Testis (tissue), 3 donors: ENCODE measurements around the gene KAT6B. TPM values are rescaled to one million over a fixed set of nuclear protein-coding genes. Genes with fewer than 3 reads are reported as not detected.

Experiments used
- DNase-seq: peaks from one replicate; pipeline ENCODE4 v3.0.0-alpha.2; 2019
- H3K27ac ChIP-seq, 2 donors: fragments of 200-600 bp; sonication (generic); one replicate each; pipeline ENCODE4 v1.5.1; 2019
- H3K27me3 ChIP-seq: fragments of 200-600 bp; sonication (generic); one replicate; pipeline ENCODE4 v1.5.1; 2019
- H3K36me3 ChIP-seq: fragments of 200-600 bp; sonication (generic); one replicate; pipeline ENCODE4 v1.5.1; 2017; ENCODE audit warnings: low read depth; ENCODE audit errors: missing control alignments
- H3K4me1 ChIP-seq: fragments of 200-600 bp; sonication (generic); one replicate; pipeline ENCODE4 v1.5.1; 2019
- H3K4me3 ChIP-seq, 2 donors: fragments of 200-600 bp; sonication (generic); one replicate each; pipeline ENCODE4 v1.5.1; 2017 to 2019
- H3K9me3 ChIP-seq: fragments of 200-600 bp; sonication (generic); one replicate; pipeline ENCODE4 v1.5.1; 2017
- POLR2A ChIP-seq: fragments of 450-650 bp; IDR thresholded peaks from one replicate; pipeline ENCODE4 v1.6.1; 2017; ENCODE audit warnings: antibody characterized with exemption, mild to moderate bottlenecking, moderate library complexity
- WGBS, 2 donors: methylation state at CpG; one replicate each; pipeline ENCODE4 v1.1.5; 2018; 5-methylcytosine and 5-hydroxymethylcytosine counted together
- intact Hi-C: fragments of 100-400 bp; cut with DNase I; formaldehyde crosslinking; loops from one replicate; pipeline ENCODE4 v1.15.1; 2023; ENCODE audit warnings: low total_unique reads
- polyA plus RNA-seq: library from polyadenylated mRNA; stranded (reverse); fragments of 350-450 nt; fragmentation: Illumina TruSeq; extraction: RNeasy Lipid Tissue Mini Kit (QIAGEN cat#74804); gene quantifications from one replicate; pipeline ENCODE4 v1.2.3, GENCODE V29; 2014; ENCODE audit warnings: low read depth, low replicate concordance; ENCODE audit not compliant: insufficient read depth
- total RNA-seq, 2 donors: library from RNA; depleted of rRNA; stranded (reverse); fragments of >200 nt; gene quantifications; one replicate each; pipeline ENCODE4 v1.2.3, GENCODE V29; 2016
- TF ChIP-seq, protein P1 (sequence below), 3 experiments: fragments of 450-650 bp in 2 of 3; fragments of 200-600 bp in 1 of 3; sonication (generic) in 1 of 3; IDR thresholded peaks; one replicate each; pipeline ENCODE4 v1.5.1; 2016 to 2019; ENCODE audit warnings: antibody characterized with exemption in 3 of 3, mild to moderate bottlenecking in 2 of 3, moderate library complexity in 1 of 3

Gene KAT6B
- total and polyA plus RNA-seq, 3 donors from 2014 or later = 23.9 to 109 (median 106) TPM

DNA sequence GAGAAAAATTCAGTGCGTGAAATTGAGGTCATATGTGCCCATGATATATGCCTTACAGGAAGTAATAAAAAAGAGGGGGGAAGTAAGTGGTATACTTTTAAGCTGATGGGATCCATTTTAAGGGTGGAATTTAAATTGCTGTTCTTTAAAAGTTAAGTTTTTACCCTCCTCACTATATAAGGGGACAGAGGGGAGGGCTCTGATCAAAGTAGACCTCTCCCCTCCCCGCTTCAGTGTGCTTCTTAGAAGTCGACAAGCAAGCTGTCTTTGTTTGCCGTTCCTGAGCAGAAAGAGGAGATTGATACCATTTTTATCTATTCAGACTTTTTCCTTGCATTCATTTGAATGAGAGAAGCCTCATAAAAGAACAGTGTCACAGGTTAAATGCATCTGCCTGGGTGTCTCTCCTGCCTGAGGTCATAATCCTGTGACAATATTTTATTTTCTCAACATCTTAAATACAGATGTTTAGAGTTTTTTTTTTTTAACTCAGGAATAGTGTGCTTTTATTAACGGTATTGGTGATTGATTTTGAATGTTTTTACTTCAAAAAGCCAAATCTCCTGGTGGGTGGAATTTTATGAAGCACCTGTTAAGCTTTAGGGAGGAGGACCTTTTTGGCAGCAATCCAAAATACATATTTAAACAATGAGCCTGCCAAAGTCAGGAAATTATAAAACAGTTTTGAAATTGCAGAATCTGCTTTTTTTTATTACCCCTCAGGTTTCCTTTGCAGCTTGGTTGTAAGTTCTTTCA, 141.7 kb downstream of the KAT6B start:
- 48 to 59% methylated on average over 5 of the region's 5 CpGs for WGBS, 2 donors
- DNase-seq = no peak
- TF ChIP-seq, protein P1, sequence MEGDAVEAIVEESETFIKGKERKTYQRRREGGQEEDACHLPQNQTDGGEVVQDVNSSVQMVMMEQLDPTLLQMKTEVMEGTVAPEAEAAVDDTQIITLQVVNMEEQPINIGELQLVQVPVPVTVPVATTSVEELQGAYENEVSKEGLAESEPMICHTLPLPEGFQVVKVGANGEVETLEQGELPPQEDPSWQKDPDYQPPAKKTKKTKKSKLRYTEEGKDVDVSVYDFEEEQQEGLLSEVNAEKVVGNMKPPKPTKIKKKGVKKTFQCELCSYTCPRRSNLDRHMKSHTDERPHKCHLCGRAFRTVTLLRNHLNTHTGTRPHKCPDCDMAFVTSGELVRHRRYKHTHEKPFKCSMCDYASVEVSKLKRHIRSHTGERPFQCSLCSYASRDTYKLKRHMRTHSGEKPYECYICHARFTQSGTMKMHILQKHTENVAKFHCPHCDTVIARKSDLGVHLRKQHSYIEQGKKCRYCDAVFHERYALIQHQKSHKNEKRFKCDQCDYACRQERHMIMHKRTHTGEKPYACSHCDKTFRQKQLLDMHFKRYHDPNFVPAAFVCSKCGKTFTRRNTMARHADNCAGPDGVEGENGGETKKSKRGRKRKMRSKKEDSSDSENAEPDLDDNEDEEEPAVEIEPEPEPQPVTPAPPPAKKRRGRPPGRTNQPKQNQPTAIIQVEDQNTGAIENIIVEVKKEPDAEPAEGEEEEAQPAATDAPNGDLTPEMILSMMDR (IDR thresholded peaks at IDR 0.05) = no peak
- TF ChIP-seq POLR2A = no peak
- Histone ChIP-seq H3K27me3 (no peaks in the 10 kb centered on the region), H3K36me3 (no peaks in the 10 kb centered on the region), H3K4me1 (peaks cover 11% of the 10 kb centered on the region), H3K27ac (no peak overlapping the region), H3K9me3 (no peaks in the 10 kb centered on the region), H3K4me3 (no peak overlapping the region)
- intact Hi-C loops = no loop called here

DNA sequence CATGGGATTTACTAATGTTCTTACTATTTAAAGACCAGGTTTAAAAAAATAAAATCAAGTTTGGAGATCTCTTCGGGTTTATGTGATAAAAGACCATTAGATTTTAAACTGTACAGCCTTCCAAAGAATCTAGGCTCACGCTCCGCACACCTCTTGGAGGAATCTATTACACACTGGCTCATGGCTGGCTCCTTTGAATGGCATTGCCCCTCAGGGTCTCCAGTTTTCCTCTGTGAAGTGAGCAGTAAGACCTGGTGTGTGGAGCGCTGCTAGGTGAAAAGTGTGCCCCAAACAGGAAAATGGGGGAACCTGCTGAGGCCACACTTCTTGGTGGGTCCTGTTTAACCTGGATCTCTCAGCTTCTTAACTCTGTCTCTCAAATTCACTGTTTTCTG, 142.3 kb downstream of the KAT6B start:
- intact Hi-C loops = no loop called here
- WGBS, 2 donors = 78 to 80% methylated on average over 4 of the region's 4 CpGs
- H3K27me3 ChIP-seq = no peaks in the 10 kb centered on the region
- no peak for DNase-seq
- H3K36me3 ChIP-seq = no peaks in the 10 kb centered on the region
- TF ChIP-seq, protein P1 (IDR thresholded peaks at IDR 0.05) = no peak
- no peak for TF ChIP-seq POLR2A
- H3K4me3 ChIP-seq = no peak overlapping the region
- H3K4me1 ChIP-seq = peaks cover 17% of the 10 kb centered on the region
- H3K27ac ChIP-seq = no peak overlapping the region
- H3K9me3 ChIP-seq = no peaks in the 10 kb centered on the region

DNA sequence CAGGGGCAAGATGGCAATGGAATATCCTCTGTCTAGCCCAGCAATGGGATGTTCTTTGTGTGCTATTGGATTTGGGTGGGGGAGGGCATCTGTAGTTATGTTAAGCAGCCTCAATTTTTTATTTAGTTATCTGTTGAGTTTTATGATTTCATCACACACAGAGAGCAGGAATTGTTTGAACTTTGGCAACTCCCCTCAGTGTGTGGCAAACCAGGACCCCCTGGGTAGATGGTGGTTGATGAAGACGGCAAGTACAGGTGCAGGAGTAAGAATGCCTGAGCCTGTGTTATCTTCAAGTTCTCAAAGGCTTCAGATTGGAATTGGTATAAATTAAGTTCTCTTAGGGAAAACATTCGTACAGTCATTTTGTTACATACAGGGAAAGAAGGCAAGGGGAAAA, 142.7 kb downstream of the KAT6B start:
- intact Hi-C loops = no loop called here
- no peaks in the 10 kb centered on the region for H3K9me3 ChIP-seq
- H3K4me3 ChIP-seq = no peak overlapping the region
- H3K36me3 ChIP-seq = no peaks in the 10 kb centered on the region
- no peaks in the 10 kb centered on the region for H3K27me3 ChIP-seq
- no peak overlapping the region for H3K27ac ChIP-seq
- DNase-seq = no peak
- TF ChIP-seq, protein P1 (IDR thresholded peaks at IDR 0.05) = no peak
- no peak for TF ChIP-seq POLR2A
- 54 to 73% methylated on average over 2 of the region's 2 CpGs for WGBS, 2 donors
- peaks cover 21% of the 10 kb centered on the region for H3K4me1 ChIP-seq

DNA sequence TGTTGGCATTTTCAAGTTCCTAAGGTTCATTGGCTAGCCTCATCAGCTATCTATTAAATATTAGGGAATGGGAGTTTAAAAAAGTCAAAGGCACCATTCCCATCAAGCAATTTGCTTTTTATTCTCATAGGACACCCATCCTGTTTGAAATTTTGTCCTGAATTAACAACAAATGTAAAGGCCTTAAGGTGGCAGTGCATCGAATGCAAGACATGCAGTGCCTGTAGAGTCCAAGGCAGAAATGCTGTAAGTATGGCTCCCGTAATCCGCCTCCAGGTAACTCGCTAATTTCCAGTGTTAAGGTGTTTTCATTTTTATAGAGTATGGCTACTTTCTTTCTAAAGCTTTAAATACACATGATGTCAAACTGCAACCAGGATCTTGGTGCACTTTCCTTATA, 143.1 kb downstream of the KAT6B start:
- TF ChIP-seq, protein P1 (IDR thresholded peaks at IDR 0.05) = no peak
- TF ChIP-seq POLR2A = no peak
- intact Hi-C loops = no loop called here
- H3K36me3 ChIP-seq = no peaks in the 10 kb centered on the region
- no peak for DNase-seq
- 94 to 96% methylated on average over 4 of the region's 4 CpGs for WGBS, 2 donors
- H3K27me3 ChIP-seq = no peaks in the 10 kb centered on the region
- H3K4me1 ChIP-seq = peaks cover 26% of the 10 kb centered on the region
- H3K9me3 ChIP-seq = no peaks in the 10 kb centered on the region
- no peak overlapping the region for H3K27ac ChIP-seq
- H3K4me3 ChIP-seq = no peak overlapping the region
